Caco-2 (cell line): ENCODE results near the gene TCTA. TPM values are rescaled to one million over a fixed set of nuclear protein-coding genes. Genes with fewer than 3 reads are reported as not detected.

Experiments
- BruUV-seq: library from RNA; stranded (reverse); fragments of 400-500 nt; replicated peaks from 2 replicates; lab custom pipeline; 2021; lab: Mats Ljungman, UMichigan
- CTCF ChIA-PET: fragments of 300-600 bp; sonication (Branson Sonifier 250); formaldehyde crosslinking; loops from one replicate; lab custom pipeline; 2022; ENCODE audit warnings: antibody characterized with exemption; lab: Charles Lee
- POLR2A ChIA-PET: fragments of 300-600 bp; sonication (Branson Sonifier 250); formaldehyde crosslinking; loops from one replicate; lab custom pipeline; 2022; ENCODE audit warnings: antibody characterized with exemption; lab: Charles Lee
- DNase-seq, 2 experiments: peaks; one replicate each; pipeline versions ENCODE4 v3.0.0 to v3.0.0-alpha.2; 2020 to 2022
- H3K27me3 ChIP-seq: replicated peaks from 2 replicates; pipeline ENCODE4 v1.6.0; 2011; ENCODE audit warnings: low read length; ENCODE audit not compliant: control insufficient read depth, insufficient read depth
- H3K36me3 ChIP-seq: 2 replicates; pipeline ENCODE4 v1.5.1; 2011; ENCODE audit warnings: low read length; ENCODE audit not compliant: control insufficient read depth, insufficient read depth
- H3K4me1 ChIP-seq: fragments of 250-450 bp; sonication (Bioruptor Pico); 2 replicates; pipeline ENCODE4 v1.5.1; 2020; ENCODE audit warnings: mild to moderate bottlenecking
- H3K4me3 ChIP-seq: 2 replicates; pipeline ENCODE4 v1.5.1; 2011; ENCODE audit warnings: low read depth, mild to moderate bottlenecking, control low read depth, low read length
- H3K9me3 ChIP-seq: fragments of 250-450 bp; sonication (Bioruptor Pico); 2 replicates; pipeline ENCODE4 v1.5.1; 2020; ENCODE audit warnings: mild to moderate bottlenecking, moderate library complexity
- H3K27ac Mint-ChIP-seq: one replicate; pipeline ENCODE4 v1.8.0; 2022; ENCODE audit warnings: mixed read lengths; ENCODE audit not compliant: unreplicated experiment
- H3K27me3 Mint-ChIP-seq: one replicate; pipeline ENCODE4 v1.8.0; 2022; ENCODE audit warnings: mixed read lengths; ENCODE audit not compliant: insufficient read depth, unreplicated experiment
- H3K36me3 Mint-ChIP-seq: one replicate; pipeline ENCODE4 v1.8.0; 2022; ENCODE audit warnings: mild to moderate bottlenecking, mixed read lengths; ENCODE audit not compliant: insufficient read depth, unreplicated experiment
- H3K4me1 Mint-ChIP-seq: one replicate; pipeline ENCODE4 v1.8.0; 2022; ENCODE audit warnings: low read depth, mixed read lengths; ENCODE audit not compliant: unreplicated experiment
- H3K4me3 Mint-ChIP-seq: one replicate; pipeline ENCODE4 v1.8.0; 2022; ENCODE audit warnings: mild to moderate bottlenecking, moderate library complexity, mixed read lengths; ENCODE audit not compliant: unreplicated experiment
- H3K9me3 Mint-ChIP-seq: one replicate; pipeline ENCODE4 v1.8.0; 2022; ENCODE audit warnings: mixed read lengths; ENCODE audit not compliant: unreplicated experiment
- intact Hi-C: fragments of 100-400 bp; cut with micrococcal nuclease; formaldehyde crosslinking; loops from one replicate; pipeline ENCODE4 v1.10.0; 2022; ENCODE audit not compliant: unreplicated experiment
- total RNA-seq: library from RNA; stranded (reverse); gene quantifications from 2 replicates; pipeline ENCODE4 v1.2.3, GENCODE V29; 2022
- TF ChIP-seq, protein P1 (sequence below), 2 experiments: fragments of 200-600 bp in 1 of 2; IDR thresholded peaks; 1 replicate in 1 of 2; 2 replicates in 1 of 2; pipeline versions ENCODE4 v1.5.1 to v1.8.0; 2011 to 2022; ENCODE audit warnings: antibody characterized with exemption in 1 of 2, control low read depth in 1 of 2, inconsistent platforms in 1 of 2, low read depth in 1 of 2, low read length in 1 of 2, mild to moderate bottlenecking in 1 of 2, moderate library complexity in 1 of 2; ENCODE audit not compliant: insufficient read depth in 1 of 2, severe bottlenecking in 1 of 2, unreplicated experiment in 1 of 2

TCTA gene
- total RNA-seq, 1 experiment from 2014 or later: 15.5 TPM

DNA sequence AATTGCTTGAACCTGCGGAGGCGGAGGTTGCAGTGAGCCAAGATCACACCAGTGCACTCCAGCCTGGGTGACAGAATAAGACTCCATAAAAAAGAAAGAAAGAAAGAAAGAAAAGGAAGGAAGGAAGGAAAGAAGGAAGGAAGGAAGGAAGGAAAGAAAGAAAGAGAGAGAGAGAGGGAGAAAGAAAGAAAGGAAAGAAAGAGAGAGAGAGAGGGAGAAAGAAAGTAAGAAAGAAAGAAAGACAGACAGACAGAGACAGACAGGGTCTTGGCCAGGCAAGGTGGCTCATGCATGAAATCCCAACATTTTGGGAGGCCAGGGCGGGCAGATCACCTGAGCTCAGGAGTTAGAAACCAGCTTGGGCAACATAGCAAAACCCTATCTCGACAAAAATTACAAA, 41.4 kb downstream of the TCTA start:
- CTCF ChIA-PET: interaction anchor here (0.9 to 2.9 kb wide), 5 partner anchors 59 to 86 kb away, joined by 3 to 29 read pairs (median 9); no protein-coding TSS in a partner anchor
- TF ChIP-seq, protein P1, sequence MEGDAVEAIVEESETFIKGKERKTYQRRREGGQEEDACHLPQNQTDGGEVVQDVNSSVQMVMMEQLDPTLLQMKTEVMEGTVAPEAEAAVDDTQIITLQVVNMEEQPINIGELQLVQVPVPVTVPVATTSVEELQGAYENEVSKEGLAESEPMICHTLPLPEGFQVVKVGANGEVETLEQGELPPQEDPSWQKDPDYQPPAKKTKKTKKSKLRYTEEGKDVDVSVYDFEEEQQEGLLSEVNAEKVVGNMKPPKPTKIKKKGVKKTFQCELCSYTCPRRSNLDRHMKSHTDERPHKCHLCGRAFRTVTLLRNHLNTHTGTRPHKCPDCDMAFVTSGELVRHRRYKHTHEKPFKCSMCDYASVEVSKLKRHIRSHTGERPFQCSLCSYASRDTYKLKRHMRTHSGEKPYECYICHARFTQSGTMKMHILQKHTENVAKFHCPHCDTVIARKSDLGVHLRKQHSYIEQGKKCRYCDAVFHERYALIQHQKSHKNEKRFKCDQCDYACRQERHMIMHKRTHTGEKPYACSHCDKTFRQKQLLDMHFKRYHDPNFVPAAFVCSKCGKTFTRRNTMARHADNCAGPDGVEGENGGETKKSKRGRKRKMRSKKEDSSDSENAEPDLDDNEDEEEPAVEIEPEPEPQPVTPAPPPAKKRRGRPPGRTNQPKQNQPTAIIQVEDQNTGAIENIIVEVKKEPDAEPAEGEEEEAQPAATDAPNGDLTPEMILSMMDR (IDR thresholded peaks at IDR 0.05; ENCODE audit: insufficient read depth in 1 of 2, low read depth in 1 of 2, low read length in 1 of 2, severe bottlenecking in 1 of 2, unreplicated experiment in 1 of 2): no peak

DNA sequence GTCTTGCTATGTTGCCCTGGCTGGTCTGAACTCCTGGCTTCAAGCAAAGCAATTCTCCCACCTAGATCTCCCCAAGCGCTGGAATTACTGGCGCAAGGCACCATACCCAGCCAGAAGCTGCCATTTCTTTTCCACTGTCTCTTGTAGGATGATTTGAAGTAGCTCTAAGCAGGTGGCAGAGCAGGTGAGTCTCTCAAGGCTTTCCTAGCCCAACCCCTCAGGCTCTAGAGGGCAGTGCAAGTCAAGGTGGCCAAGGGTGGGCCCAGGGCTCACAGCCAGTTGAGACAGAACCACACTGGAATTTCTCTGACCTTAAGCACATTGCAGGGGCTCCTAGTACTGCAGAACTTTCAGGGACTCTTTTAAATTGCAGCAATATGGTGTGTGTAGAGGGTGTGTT, 42.2 kb downstream of the TCTA start:
- peaks cover 19% of the 10 kb centered on the region for H3K4me1 Mint-ChIP-seq

More for the DNA sequence above, 41.4 kb downstream of the TCTA start:
- no peak for DNase-seq
- Histone ChIP-seq H3K27me3 (no peaks in the 10 kb centered on the region), H3K9me3 (no peaks in the 10 kb centered on the region), H3K4me3 (no peak overlapping the region), H3K4me1 (peaks cover 21% of the 10 kb centered on the region), H3K36me3 (no peaks in the 10 kb centered on the region)
- no peaks in the 10 kb centered on the region for H3K27me3 Mint-ChIP-seq
- H3K4me1 Mint-ChIP-seq: peaks cover 10% of the 10 kb centered on the region
- H3K4me3 Mint-ChIP-seq: no peak overlapping the region
- H3K9me3 Mint-ChIP-seq: no peaks in the 10 kb centered on the region
- H3K27ac Mint-ChIP-seq: no peak overlapping the region
- POLR2A ChIA-PET: no interaction called here
- no TSS peak for BruUV-seq
- intact Hi-C loops: loop anchor here (1.0 to 2.0 kb wide), 4 partner anchors 47 to 218 kb away; no protein-coding TSS in a partner anchor
- H3K36me3 Mint-ChIP-seq: peaks cover 6% of the 10 kb centered on the region

DNA sequence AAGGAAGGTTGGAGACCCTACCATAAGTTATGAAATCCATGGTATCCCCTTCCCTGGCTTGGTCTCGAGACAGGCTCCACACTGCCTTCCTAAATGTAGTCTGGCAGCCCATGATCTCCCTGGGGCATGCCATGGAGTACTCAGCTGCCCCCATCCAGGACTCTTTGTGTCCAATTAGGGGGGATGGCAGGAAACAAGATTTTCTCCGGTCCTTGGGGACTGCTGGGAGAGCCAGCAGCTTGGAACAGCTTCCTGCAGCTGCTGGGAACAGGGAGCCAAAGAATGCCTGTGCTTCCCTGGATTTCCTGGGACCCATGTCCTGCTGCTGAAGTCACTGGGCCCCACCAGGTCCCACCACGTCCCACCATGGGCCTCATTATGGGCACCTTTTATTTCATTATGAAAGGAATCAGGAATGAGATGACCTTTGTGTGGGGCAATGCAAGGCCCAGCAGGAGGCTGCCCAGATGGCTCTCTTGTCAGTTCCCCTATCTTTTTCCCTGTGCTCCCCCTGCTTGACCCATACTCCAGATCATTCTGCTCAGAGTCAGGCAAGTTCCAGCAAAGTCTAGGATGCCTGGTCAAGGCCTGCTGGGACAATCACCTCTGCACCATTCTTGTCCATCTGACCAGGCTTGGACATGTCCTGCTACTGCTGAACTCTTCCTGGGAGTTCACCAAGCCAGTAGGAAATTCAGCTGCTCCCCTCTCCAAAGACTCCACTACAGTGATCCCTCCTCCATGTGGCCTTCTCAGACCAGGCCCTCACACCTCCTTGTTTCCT, 42.9 kb downstream of the TCTA start:
- DNase-seq: no peak
- ChIA-PET CTCF (interaction anchor here (0.6 to 2.9 kb wide), 14 partner anchors 15 to 302 kb away, joined by 3 to 29 read pairs (median 4); partner anchors contain the start of genes DAG1 and KLHDC8B), POLR2A (interaction anchor here (1.0 to 1.6 kb wide), 2 partner anchors 14 to 43 kb away, joined by 4 to 11 read pairs; partner anchors contain the start of genes DAG1 and RHOA)
- H3K4me1 Mint-ChIP-seq: peaks cover 25% of the 10 kb centered on the region
- intact Hi-C loops: loop anchor here (1.0 to 2.0 kb wide), 4 partner anchors 46 to 216 kb away; no protein-coding TSS in a partner anchor
- no TSS peak for BruUV-seq
- H3K4me3 ChIP-seq: no peak overlapping the region
- no peaks in the 10 kb centered on the region for H3K36me3 ChIP-seq
- H3K9me3 ChIP-seq: no peaks in the 10 kb centered on the region
- no peaks in the 10 kb centered on the region for H3K27me3 Mint-ChIP-seq
- no peaks in the 10 kb centered on the region for H3K9me3 Mint-ChIP-seq
- H3K36me3 Mint-ChIP-seq: peaks cover 11% of the 10 kb centered on the region
- H3K27me3 ChIP-seq: no peaks in the 10 kb centered on the region
- peaks cover 35% of the 10 kb centered on the region for H3K4me1 ChIP-seq
- H3K4me3 Mint-ChIP-seq: no peak overlapping the region
- H3K27ac Mint-ChIP-seq: peak overlapping the region; percentile 79
- TF ChIP-seq, protein P1 (IDR thresholded peaks at IDR 0.05; ENCODE audit: insufficient read depth in 1 of 2, low read depth in 1 of 2, low read length in 1 of 2, severe bottlenecking in 1 of 2, unreplicated experiment in 1 of 2): no peak

More for the DNA sequence above, 42.2 kb downstream of the TCTA start:
- H3K9me3 ChIP-seq: no peaks in the 10 kb centered on the region
- no peak overlapping the region for H3K4me3 Mint-ChIP-seq
- CTCF ChIA-PET: interaction anchor here (0.6 to 2.9 kb wide), 22 partner anchors 15 to 499 kb away, joined by 3 to 29 read pairs (median 4); partner anchors contain the start of genes BSN, DAG1, KLHDC8B and RHOA
- H3K9me3 Mint-ChIP-seq: no peaks in the 10 kb centered on the region
- intact Hi-C loops: loop anchor here (1.0 to 2.0 kb wide), 4 partner anchors 46 to 217 kb away; no protein-coding TSS in a partner anchor
- peaks cover 11% of the 10 kb centered on the region for H3K36me3 Mint-ChIP-seq
- peak; percentile 83 to 85 for DNase-seq
- H3K4me1 ChIP-seq: peaks cover 29% of the 10 kb centered on the region
- H3K36me3 ChIP-seq: no peaks in the 10 kb centered on the region
- TF ChIP-seq, protein P1 (IDR thresholded peaks at IDR 0.05; ENCODE audit: insufficient read depth in 1 of 2, low read depth in 1 of 2, low read length in 1 of 2, severe bottlenecking in 1 of 2, unreplicated experiment in 1 of 2): peak; percentile 39 to 87
- H3K27me3 Mint-ChIP-seq: no peaks in the 10 kb centered on the region
- H3K27me3 ChIP-seq: no peaks in the 10 kb centered on the region
- POLR2A ChIA-PET: interaction anchor here (1.0 to 1.6 kb wide), 2 partner anchors 15 to 43 kb away, joined by 4 to 11 read pairs; partner anchors contain the start of genes DAG1 and RHOA
- BruUV-seq: no TSS peak
- peak overlapping the region; percentile 60 for H3K27ac Mint-ChIP-seq
- no peak overlapping the region for H3K4me3 ChIP-seq
